NCI-H2227 treated with DMSO at 0.1 percent for 48 hours (cell line): Measurements from ENCODE around the gene FBLIM1.

ENCODE experiments used
- DNase-seq: peaks from one replicate; lab custom pipeline; 2025; lab: John Stamatoyannopoulos, UW

Gene FBLIM1

GRCh38 chr1:15748264-15748663 lies 10.3 kb upstream of the FBLIM1 start:
- no peak for DNase-seq

- no peak for DNase-seq
Measured at GRCh38 chr1:15748690-15749398, 9.8 kb upstream of the FBLIM1 start.

- DNase-seq: no peak
Measured at GRCh38 chr1:15749399-15750291, 8.9 kb upstream of the FBLIM1 start.

- no peak for DNase-seq
Measured at GRCh38 chr1:15750924-15751323, 7.7 kb upstream of the FBLIM1 start.

- no peak for DNase-seq
Measured at GRCh38 chr1:15751717-15752116, 6.9 kb upstream of the FBLIM1 start.

GRCh38 chr1:15753776-15754175 lies 4.8 kb upstream of the FBLIM1 start:
- DNase-seq: no peak

GRCh38 chr1:15755021-15755645 lies 3.5 kb upstream of the FBLIM1 start:
- DNase-seq: no peak

- DNase-seq: no peak
Measured at GRCh38 chr1:15755646-15756040, 3.0 kb upstream of the FBLIM1 start.

GRCh38 chr1:15756143-15757015 lies 2.2 kb upstream of the FBLIM1 start:
- DNase-seq: no peak

- DNase-seq: no peak
Measured at GRCh38 chr1:15757016-15757543, 1.5 kb upstream of the FBLIM1 start.

- no peak for DNase-seq
Measured at GRCh38 chr1:15757575-15758342, 836 bp upstream of the FBLIM1 start.

- DNase-seq: no peak
Measured at GRCh38 chr1:15758953-15759661, 512 bp downstream of the FBLIM1 start.

GRCh38 chr1:15760520-15761211 lies 2.1 kb downstream of the FBLIM1 start:
- no peak for DNase-seq

- DNase-seq: no peak
Measured at GRCh38 chr1:15761366-15762128, 3.0 kb downstream of the FBLIM1 start.

GRCh38 chr1:15762546-15762945 lies 4.0 kb downstream of the FBLIM1 start:
- no peak for DNase-seq

GRCh38 chr1:15764269-15764764 lies 5.7 kb downstream of the FBLIM1 start:
- no peak for DNase-seq

- DNase-seq: no peak
Measured at GRCh38 chr1:15764890-15765289, 6.3 kb downstream of the FBLIM1 start.

GRCh38 chr1:15765495-15766194 lies 7.0 kb downstream of the FBLIM1 start:
- DNase-seq: no peak
